CD4-positive, alpha-beta memory T cell (primary cell): Measurements from ENCODE around the gene AHDC1. TPM values are rescaled to one million over a fixed set of nuclear protein-coding genes. Genes with fewer than 3 reads are reported as not detected.
A peak's percentile ranks its signal among the peaks of the same experiment; 100 is the strongest.
"Not testable (repeated sequence)": the region's sequence is repeated elsewhere in the genome, so short reads cannot be mapped to it uniquely, and the experiment has no call there.

Experiments used
- CTCF ChIA-PET: fragments of 350-600 bp; sonication (Branson Sonifier 250); formaldehyde crosslinking; loops from one replicate; lab custom pipeline; 2021; ENCODE audit warnings: inconsistent platforms; ENCODE audit not compliant: partially characterized antibody; lab: Charles Lee
- POLR2A ChIA-PET: fragments of 350-600 bp; sonication (Branson Sonifier 250); formaldehyde crosslinking; loops from one replicate; lab custom pipeline; 2021; ENCODE audit not compliant: partially characterized antibody; lab: Charles Lee
- DNase-seq, 5 donors: peaks; one replicate each; pipeline versions ENCODE4 v3.0.0 to v3.0.0-alpha.2; 2020 to 2022; ENCODE audit warnings: mixed read lengths in 1 of 5
- H3K27ac ChIP-seq: one replicate; pipeline ENCODE4 v1.7.0; 2013; ENCODE audit warnings: low read depth, low read length
- H3K27me3 ChIP-seq: 2 replicates; pipeline ENCODE4 v1.7.0; 2013; ENCODE audit warnings: mild to moderate bottlenecking, low read length, moderate library complexity; ENCODE audit not compliant: insufficient read depth
- H3K36me3 ChIP-seq: 2 replicates; pipeline ENCODE4 v1.7.0; 2013; ENCODE audit warnings: mild to moderate bottlenecking, low read length, moderate library complexity; ENCODE audit not compliant: insufficient read depth
- H3K4me1 ChIP-seq: 2 replicates; pipeline ENCODE4 v1.7.0; 2013; ENCODE audit warnings: mild to moderate bottlenecking, low read length, moderate library complexity; ENCODE audit not compliant: insufficient read depth
- H3K4me3 ChIP-seq, 2 donors: one replicate each; pipeline ENCODE4 v1.7.0; 2013; ENCODE audit warnings: low read length in 2 of 2, mild to moderate bottlenecking in 1 of 2
- H3K9me3 ChIP-seq, 2 donors: one replicate each; pipeline ENCODE4 v1.7.0; 2013; ENCODE audit warnings: low read length in 2 of 2, control low read depth in 1 of 2; ENCODE audit not compliant: control insufficient read depth in 1 of 2
- H3K27ac Mint-ChIP-seq, 7 donors: one replicate each; pipeline ENCODE4 v1.8.0; 2020 to 2021; ENCODE audit warnings: mixed read lengths in 7 of 7, mild to moderate bottlenecking in 6 of 7, inconsistent platforms in 3 of 7, moderate library complexity in 3 of 7
- H3K27me3 Mint-ChIP-seq, 2 donors: one replicate each; pipeline ENCODE4 v1.8.0; 2020 to 2021; ENCODE audit warnings: mixed read lengths in 2 of 2
- H3K36me3 Mint-ChIP-seq, 2 donors: one replicate each; pipeline ENCODE4 v1.8.0; 2020 to 2021; ENCODE audit warnings: mixed read lengths in 2 of 2, inconsistent platforms in 1 of 2, mild to moderate bottlenecking in 1 of 2
- H3K4me1 Mint-ChIP-seq, 4 donors: one replicate each; pipeline ENCODE4 v1.8.0; 2020 to 2021; ENCODE audit warnings: mixed read lengths in 4 of 4, mild to moderate bottlenecking in 1 of 4
- H3K4me3 Mint-ChIP-seq, 8 donors: one replicate each; pipeline ENCODE4 v1.8.0; 2020 to 2021; ENCODE audit warnings: mixed read lengths in 8 of 8, mild to moderate bottlenecking in 7 of 8, moderate library complexity in 6 of 8, inconsistent platforms in 3 of 8
- H3K9me3 Mint-ChIP-seq, 8 donors: one replicate each; pipeline ENCODE4 v1.8.0; 2020 to 2021; ENCODE audit warnings: mixed read lengths in 8 of 8, mild to moderate bottlenecking in 5 of 8, inconsistent platforms in 3 of 8, moderate library complexity in 1 of 8
- intact Hi-C: fragments of 100-400 bp; cut with micrococcal nuclease; formaldehyde crosslinking; loops from one replicate; pipeline ENCODE4 v1.15.1; 2023
- polyA plus RNA-seq, 2 donors: library from polyadenylated mRNA; unstranded; fragments of 300-500 nt; fragmentation: Illumina TruSeq; gene quantifications; one replicate each; pipeline ENCODE4 v1.2.3, GENCODE V29; 2021
- total RNA-seq, 2 experiments: library from RNA; stranded (reverse); gene quantifications; one replicate each; pipeline ENCODE4 v1.2.3, GENCODE V29; 2021

The AHDC1 gene
- total and polyA plus RNA-seq, 4 experiments from 2014 or later = 0.02 to 19.2 (median 10.0) TPM

DNA sequence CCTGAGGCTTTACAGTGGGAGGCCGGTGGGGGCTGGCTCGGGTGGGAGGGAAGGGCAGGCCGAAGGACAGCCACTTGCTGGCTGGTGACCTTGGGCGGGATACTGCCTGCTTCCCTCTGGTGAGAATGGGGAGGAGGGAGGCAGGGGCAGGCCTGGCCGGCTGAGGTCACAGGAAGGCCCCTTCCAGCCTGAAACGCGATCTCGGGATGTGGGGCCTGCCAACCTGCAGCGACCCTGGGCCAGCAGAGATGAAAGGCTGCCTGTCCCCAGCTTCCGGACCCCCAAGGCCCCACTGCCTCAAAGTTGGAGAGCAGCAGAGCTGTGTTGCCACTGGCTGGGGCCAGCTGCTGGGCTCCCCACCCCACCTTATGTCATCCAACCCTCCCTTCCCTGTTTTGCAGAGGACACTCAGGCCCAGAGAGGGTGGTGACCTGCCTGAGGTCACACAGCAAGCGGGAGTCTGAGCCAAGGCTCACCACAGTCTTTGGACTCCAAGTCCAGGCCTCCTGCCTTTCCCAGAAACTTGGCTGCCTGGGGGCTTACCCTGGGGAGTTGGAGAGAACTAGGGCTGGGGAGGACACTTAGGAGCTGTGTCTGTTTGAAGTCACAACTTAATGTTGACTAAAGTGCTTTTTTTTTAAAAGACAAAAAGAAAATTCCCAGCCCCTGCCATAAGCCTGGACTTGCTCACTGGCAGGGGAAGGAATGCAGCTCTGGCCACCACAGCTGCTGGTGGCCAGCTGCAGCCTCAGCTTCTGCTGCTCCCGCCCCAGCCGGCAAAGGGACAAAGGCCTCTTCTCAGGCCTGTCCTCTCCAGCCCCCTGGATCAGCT is 99.1 kb downstream of the AHDC1 start:
- H3K4me3 Mint-ChIP-seq = no peak overlapping the region
- H3K36me3 ChIP-seq = no peaks in the 10 kb centered on the region
- H3K4me1 ChIP-seq = no peaks in the 10 kb centered on the region
- ChIA-PET CTCF (no interaction called here), POLR2A (interaction anchor here (1.5 kb wide), 1 partner anchor 17 kb away, joined by 6 read pairs; no protein-coding TSS in a partner anchor)
- no peak overlapping the region for H3K27ac Mint-ChIP-seq
- H3K27me3 Mint-ChIP-seq = no peaks in the 10 kb centered on the region
- DNase-seq = no peak
- no peaks in the 10 kb centered on the region for H3K9me3 ChIP-seq
- H3K36me3 Mint-ChIP-seq = no peaks in the 10 kb centered on the region
- no peaks in the 10 kb centered on the region for H3K27me3 ChIP-seq
- peaks cover 0 to 5% (median 0%) of the 10 kb centered on the region in 4 donors for H3K4me1 Mint-ChIP-seq
- no peak overlapping the region for H3K27ac ChIP-seq
- H3K4me3 ChIP-seq = no peak overlapping the region
- no peaks in the 10 kb centered on the region for H3K9me3 Mint-ChIP-seq
- intact Hi-C loops = no loop called here

DNA sequence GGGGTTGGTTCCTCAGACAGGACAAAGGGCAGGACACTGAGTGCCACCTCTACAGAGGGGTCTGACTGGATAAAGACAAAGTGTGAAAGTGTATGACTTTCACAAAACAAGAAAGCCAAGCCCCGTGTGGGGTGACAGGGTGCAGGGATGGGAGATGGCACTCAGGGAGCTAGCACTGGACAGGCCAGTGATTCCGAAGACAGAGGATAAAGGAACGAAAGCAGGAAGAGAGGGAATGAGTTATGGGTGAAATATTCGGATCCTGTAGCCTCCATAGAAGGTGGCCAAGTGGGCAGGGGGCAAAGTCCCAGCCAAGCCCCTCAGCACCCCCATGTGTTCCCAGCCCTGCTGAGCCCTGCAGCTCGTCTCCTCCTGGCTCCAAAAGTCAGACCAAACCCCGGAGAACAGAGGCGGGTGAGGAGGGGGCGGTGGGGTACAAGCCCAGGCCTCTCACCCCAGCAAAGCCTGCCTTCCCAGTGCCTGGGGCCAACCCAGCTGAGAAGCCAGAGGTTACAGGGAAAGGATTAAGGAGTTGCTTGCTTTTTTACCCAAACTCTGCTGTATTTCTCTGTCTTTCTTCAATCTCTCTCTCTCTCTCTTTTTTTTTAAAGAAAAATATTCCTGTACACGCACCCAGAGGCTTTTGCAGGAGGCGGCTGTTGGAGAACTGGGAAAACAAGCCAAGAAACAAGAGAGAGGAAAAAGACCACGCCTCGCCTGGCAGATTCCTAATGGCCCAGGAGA is 99.9 kb downstream of the AHDC1 start:
- no peaks in the 10 kb centered on the region for H3K4me1 ChIP-seq
- no peaks in the 10 kb centered on the region for H3K36me3 Mint-ChIP-seq
- CTCF ChIA-PET = no interaction called here
- no peak overlapping the region for H3K27ac ChIP-seq
- no peaks in the 10 kb centered on the region for H3K27me3 ChIP-seq
- H3K27ac Mint-ChIP-seq = peak overlapping the region in 3 of 7 donors; percentile 29 to 83 (median 75)
- H3K36me3 ChIP-seq = no peaks in the 10 kb centered on the region
- peaks cover 0 to 5% (median 0%) of the 10 kb centered on the region in 4 donors for H3K4me1 Mint-ChIP-seq
- no peaks in the 10 kb centered on the region for H3K9me3 Mint-ChIP-seq
- POLR2A ChIA-PET = no interaction called here
- no peak overlapping the region for H3K4me3 Mint-ChIP-seq
- H3K4me3 ChIP-seq = no peak overlapping the region
- intact Hi-C loops = no loop called here
- no peaks in the 10 kb centered on the region for H3K9me3 ChIP-seq
- no peak for DNase-seq
- H3K27me3 Mint-ChIP-seq = peaks cover 0 to 1% of the 10 kb centered on the region in 2 donors

- H3K36me3 Mint-ChIP-seq = no peaks in the 10 kb centered on the region
- Histone ChIP-seq H3K4me1 (no peaks in the 10 kb centered on the region), H3K27me3 (no peaks in the 10 kb centered on the region), H3K9me3 (no peaks in the 10 kb centered on the region), H3K27ac (no peak overlapping the region), H3K4me3 (no peak overlapping the region), H3K36me3 (no peaks in the 10 kb centered on the region)
- H3K4me1 Mint-ChIP-seq = peaks cover 0 to 2% (median 0%) of the 10 kb centered on the region in 4 donors
- H3K9me3 Mint-ChIP-seq = no peaks in the 10 kb centered on the region
- ChIA-PET CTCF (no interaction called here), POLR2A (no interaction called here)
- DNase-seq = no peak
- intact Hi-C loops = no loop called here
- H3K4me3 Mint-ChIP-seq = no peak overlapping the region
- peaks cover 0 to 3% of the 10 kb centered on the region in 2 donors for H3K27me3 Mint-ChIP-seq
- peak overlapping the region in 1 of 7 donors; percentile 75 for H3K27ac Mint-ChIP-seq
Observed at GRCh38 chr1:27503033-27503432, 100.9 kb downstream of the AHDC1 start.

DNA sequence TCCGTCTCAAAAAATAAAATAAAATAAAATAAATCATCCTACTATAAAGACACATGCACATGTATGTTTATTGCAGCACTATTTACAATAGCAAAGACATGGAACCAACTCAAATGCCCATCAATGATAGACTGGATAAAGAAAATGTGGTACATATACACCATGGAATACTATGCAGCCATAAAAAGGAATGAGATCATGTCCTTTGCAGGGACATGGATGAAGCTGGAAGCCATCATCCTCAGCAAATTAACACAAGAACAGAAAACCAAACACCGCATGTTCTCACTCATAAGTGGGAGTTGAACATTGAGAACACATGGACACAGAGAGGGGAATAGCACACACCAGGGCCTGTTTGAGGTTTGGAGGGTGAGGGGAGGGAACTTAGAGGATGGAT is 102.8 kb downstream of the AHDC1 start:
- H3K36me3 ChIP-seq, CTCF ChIA-PET, H3K9me3 Mint-ChIP-seq, H3K4me3 ChIP-seq, H3K27me3 Mint-ChIP-seq, H3K4me1 ChIP-seq, POLR2A ChIA-PET, H3K27me3 ChIP-seq, H3K4me1 Mint-ChIP-seq, H3K9me3 ChIP-seq, H3K36me3 Mint-ChIP-seq, H3K4me3 Mint-ChIP-seq, intact Hi-C loops, H3K27ac ChIP-seq, DNase-seq: not testable (repeated sequence)
- peak overlapping the region in 1 of 7 donors; percentile 41 for H3K27ac Mint-ChIP-seq

DNA sequence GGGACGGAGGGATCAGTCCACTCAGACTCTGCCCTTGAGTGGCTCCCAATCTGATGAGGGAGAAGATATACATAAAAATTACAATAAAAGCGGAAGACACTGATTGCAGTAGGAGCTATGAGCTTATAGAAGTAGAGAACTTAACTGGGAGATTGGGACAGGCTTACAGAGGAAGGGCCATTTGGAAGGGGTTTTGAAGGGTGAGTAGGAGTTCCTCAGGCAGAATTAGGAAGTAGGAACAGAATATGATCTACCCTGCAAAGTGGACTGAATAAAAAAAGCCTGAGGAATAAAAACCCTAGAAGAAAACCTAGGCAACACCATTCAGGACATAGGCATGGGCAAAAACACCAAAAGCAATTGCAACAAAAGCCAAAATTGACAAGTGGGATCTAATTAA is 104.8 kb downstream of the AHDC1 start:
- ChIA-PET POLR2A (interaction anchor here (1.2 kb wide), 1 partner anchor 16 kb away, joined by 3 read pairs; no protein-coding TSS in a partner anchor), CTCF (no interaction called here)
- intact Hi-C loops = no loop called here
- no peak for DNase-seq
- no peak overlapping the region for H3K4me3 ChIP-seq
- H3K27ac ChIP-seq = no peak overlapping the region
- Mint-ChIP-seq H3K27me3 (peaks cover 0 to 3% of the 10 kb centered on the region in 2 donors), H3K27ac (no peak overlapping the region), H3K36me3 (no peaks in the 10 kb centered on the region), H3K4me3 (no peak overlapping the region), H3K4me1 (no peaks in the 10 kb centered on the region), H3K9me3 (no peaks in the 10 kb centered on the region)
- no peaks in the 10 kb centered on the region for H3K36me3 ChIP-seq
- no peaks in the 10 kb centered on the region for H3K4me1 ChIP-seq
- no peaks in the 10 kb centered on the region for H3K9me3 ChIP-seq
- no peaks in the 10 kb centered on the region for H3K27me3 ChIP-seq

DNA sequence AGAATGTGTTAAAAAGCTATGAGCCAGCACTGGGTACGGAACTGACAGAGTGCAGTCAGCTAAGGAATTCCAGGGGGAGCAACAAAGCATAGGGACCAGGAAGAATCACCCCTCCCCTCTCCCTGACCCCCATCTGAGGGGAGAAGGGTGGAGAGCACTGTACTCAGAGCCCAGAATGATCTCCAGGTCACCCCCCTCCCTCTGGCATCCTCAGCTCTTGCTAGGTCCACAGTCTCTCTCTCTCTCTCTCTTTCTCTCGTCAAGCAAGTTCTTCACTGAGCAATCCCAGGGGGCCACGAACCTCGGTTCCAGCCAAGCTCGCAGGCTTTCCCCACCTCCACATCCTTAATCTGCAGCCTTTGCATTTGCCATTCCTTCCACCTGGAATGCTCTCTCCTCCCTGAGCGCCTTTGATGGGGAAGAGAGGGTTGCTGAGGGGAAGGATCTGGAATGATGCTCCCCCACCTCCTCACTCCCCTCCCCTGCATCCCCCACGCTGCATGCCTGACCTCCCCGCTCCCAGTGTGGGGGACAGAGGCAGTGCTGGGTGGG is 107.3 kb downstream of the AHDC1 start:
- peaks cover 0 to 3% of the 10 kb centered on the region in 2 donors for H3K27me3 Mint-ChIP-seq
- POLR2A ChIA-PET = no interaction called here
- Histone ChIP-seq H3K27ac (no peak overlapping the region), H3K27me3 (no peaks in the 10 kb centered on the region), H3K4me1 (no peaks in the 10 kb centered on the region), H3K4me3 (no peak overlapping the region), H3K9me3 (no peaks in the 10 kb centered on the region), H3K36me3 (no peaks in the 10 kb centered on the region)
- no peaks in the 10 kb centered on the region for H3K36me3 Mint-ChIP-seq
- H3K27ac Mint-ChIP-seq = no peak overlapping the region
- H3K9me3 Mint-ChIP-seq = no peaks in the 10 kb centered on the region
- CTCF ChIA-PET = interaction anchor here (1.8 kb wide), 1 partner anchor 20 kb away, joined by 4 read pairs; no protein-coding TSS in a partner anchor
- H3K4me1 Mint-ChIP-seq = peaks cover 0 to 3% (median 1%) of the 10 kb centered on the region in 4 donors
- intact Hi-C loops = no loop called here
- no peak for DNase-seq
- H3K4me3 Mint-ChIP-seq = no peak overlapping the region

DNA sequence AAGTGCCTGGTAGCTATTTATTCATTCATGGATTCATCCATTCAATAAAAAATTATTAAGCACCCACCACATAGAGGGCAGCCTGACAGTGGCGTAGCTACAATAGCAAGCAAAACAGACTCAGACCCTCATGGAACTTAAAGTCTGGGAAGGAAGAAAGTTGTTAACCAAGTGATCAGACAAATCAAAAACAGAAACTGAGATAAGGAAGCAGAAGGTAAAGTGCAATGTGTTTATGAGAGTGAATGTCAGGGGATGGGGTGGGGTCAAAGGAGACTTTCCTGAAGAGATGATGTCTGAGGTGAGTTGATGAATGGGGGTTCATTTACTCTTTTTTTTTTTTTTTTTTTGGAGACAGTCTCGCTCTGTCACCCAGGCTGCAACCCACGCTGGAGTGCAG is 111.1 kb downstream of the AHDC1 start:
- no peak overlapping the region for H3K4me3 ChIP-seq
- intact Hi-C loops = no loop called here
- H3K9me3 ChIP-seq = no peaks in the 10 kb centered on the region
- peaks cover 18% of the 10 kb centered on the region for H3K4me1 ChIP-seq
- DNase-seq = no peak
- no peaks in the 10 kb centered on the region for H3K27me3 ChIP-seq
- peak overlapping the region in 3 of 7 donors; percentile 41 to 68 (median 60) for H3K27ac Mint-ChIP-seq
- H3K36me3 Mint-ChIP-seq = peaks cover 0 to 19% of the 10 kb centered on the region in 2 donors
- H3K4me1 Mint-ChIP-seq = peaks cover 16 to 29% (median 23%) of the 10 kb centered on the region in 4 donors
- H3K4me3 Mint-ChIP-seq = no peak overlapping the region
- ChIA-PET POLR2A (interaction anchor here (0.6 to 5.4 kb wide), 3 partner anchors 10 to 58 kb away, joined by 3 to 81 read pairs (median 3); no protein-coding TSS in a partner anchor), CTCF (interaction anchor here (0.7 kb wide), 1 partner anchor 64 kb away, joined by 3 read pairs; no protein-coding TSS in a partner anchor)
- no peaks in the 10 kb centered on the region for H3K36me3 ChIP-seq
- H3K9me3 Mint-ChIP-seq = peaks cover 0 to 10% (median 0%) of the 10 kb centered on the region in 8 donors
- H3K27me3 Mint-ChIP-seq = peaks cover 0 to 3% of the 10 kb centered on the region in 2 donors
- H3K27ac ChIP-seq = no peak overlapping the region
